Left colon (tissue), 2 donors: Measurements from ENCODE around the gene UBFD1. TPM values are rescaled to one million over a fixed set of nuclear protein-coding genes. Genes with fewer than 3 reads are reported as not detected.
"Not testable (repeated sequence)": the region's sequence is repeated elsewhere in the genome, so short reads cannot be mapped to it uniquely, and the experiment has no call there.

Experiments
- ATAC-seq: fragments of 200-7000 bp; cut with Tn5 transposase; one replicate; pipeline ENCODE4 v1.9.1; 2020; ENCODE audit warnings: mild to moderate bottlenecking, moderate library complexity
- DNase-seq, 2 donors: peaks; one replicate each; pipeline ENCODE4 v3.0.0-alpha.2; 2020
- intact Hi-C, 2 donors: fragments of 100-400 bp; cut with DNase I in 1 of 2; cut with micrococcal nuclease in 1 of 2; formaldehyde crosslinking; loops; one replicate each; pipeline versions ENCODE4 v1.11.2 to v1.14.0; 2022; cut with DNase I, micrococcal nuclease
- total RNA-seq, 2 donors: library from RNA; stranded (reverse); fragmentation: NEBNext Ultra II Directional; extraction: Animal tissue kit (Norgen Biotek cat#: 25700); gene quantifications; one replicate each; pipeline ENCODE4 v1.2.1, GENCODE V29; 2021
- donor health status: DM: no; HTN: no; CAD: no.
- donor health status: DM: yes; HTN: yes; CAD: no.

The UBFD1 gene
- total RNA-seq, 2 donors from 2014 or later = 26.5 to 27.7 TPM

- ATAC-seq (no peak), DNase-seq (no peak)
- intact Hi-C loops = no loop called here
Measured at GRCh38 chr16:23523321-23523720, 34.2 kb upstream of the UBFD1 start.

- DNase-seq = no peak
- intact Hi-C loops = no loop called here
- ATAC-seq = no peak
Measured at GRCh38 chr16:23523876-23524385, 33.6 kb upstream of the UBFD1 start.

- DNase-seq = no peak
- ATAC-seq = no peak
- intact Hi-C loops = no loop called here
Measured at GRCh38 chr16:23524886-23525285, 32.6 kb upstream of the UBFD1 start.

GRCh38 chr16:23527961-23528643, 29.4 kb upstream of the UBFD1 start:
- intact Hi-C loops = no loop called here
- no peak for DNase-seq
- ATAC-seq = no peak

- ATAC-seq = no peak
- DNase-seq = no peak
Measured at GRCh38 chr16:23528644-23529310, 28.8 kb upstream of the UBFD1 start.

GRCh38 chr16:23530062-23530461, 27.5 kb upstream of the UBFD1 start:
- no peak for DNase-seq
- intact Hi-C loops = no loop called here
- ATAC-seq = no peak

More at GRCh38 chr16:23528644-23529310, 28.8 kb upstream of the UBFD1 start:
- intact Hi-C loops = no loop called here

- ATAC-seq (no peak), DNase-seq (no peak)
- intact Hi-C loops = no loop called here
Measured at GRCh38 chr16:23532448-23532847, 25.1 kb upstream of the UBFD1 start.

GRCh38 chr16:23534868-23535860, 22.4 kb upstream of the UBFD1 start:
- ATAC-seq (no peak), DNase-seq (no peak)
- intact Hi-C loops = no loop called here

GRCh38 chr16:23535901-23536300, 21.6 kb upstream of the UBFD1 start:
- DNase-seq (no peak), ATAC-seq (no peak)
- intact Hi-C loops = no loop called here

- intact Hi-C loops = no loop called here
- no peak for ATAC-seq
- no peak for DNase-seq
Measured at GRCh38 chr16:23537390-23537789, 20.1 kb upstream of the UBFD1 start.

- intact Hi-C loops = no loop called here
- DNase-seq (no peak), ATAC-seq (no peak)
Measured at GRCh38 chr16:23538919-23539278, 18.6 kb upstream of the UBFD1 start.

- ATAC-seq (peak; percentile 26), DNase-seq (no peak)
- intact Hi-C loops = no loop called here
Measured at GRCh38 chr16:23539984-23540816, 17.3 kb upstream of the UBFD1 start.

- ATAC-seq, intact Hi-C loops, DNase-seq: not testable (repeated sequence)
Measured at GRCh38 chr16:23540817-23541178, 16.7 kb upstream of the UBFD1 start.

- intact Hi-C loops = no loop called here
- ATAC-seq (no peak), DNase-seq (no peak)
Measured at GRCh38 chr16:23544436-23544835, 13.1 kb upstream of the UBFD1 start.

GRCh38 chr16:23549938-23550337, 7.6 kb upstream of the UBFD1 start:
- DNase-seq = no peak
- intact Hi-C loops = no loop called here

GRCh38 chr16:23552161-23552560, 5.4 kb upstream of the UBFD1 start:
- ATAC-seq (no peak), DNase-seq (no peak)
- intact Hi-C loops = no loop called here

More at GRCh38 chr16:23549938-23550337, 7.6 kb upstream of the UBFD1 start:
- ATAC-seq = no peak

- ATAC-seq (no peak), DNase-seq (no peak)
- intact Hi-C loops = no loop called here
Measured at GRCh38 chr16:23554536-23554935, 3.0 kb upstream of the UBFD1 start.
